NB4 (cell line): ENCODE data around the gene MAGEA8.

Experiments used
- DNase-seq: peaks from one replicate; pipeline ENCODE4 v3.0.0; 2010; ENCODE audit warnings: low read depth
- H3K4me3 ChIP-seq: one replicate; pipeline ENCODE4 v1.5.1; 2011; ENCODE audit warnings: mild to moderate bottlenecking, low read depth, low read length, moderate library complexity
- MAX ChIP-seq: IDR thresholded peaks from 2 replicates; pipeline ENCODE4 v1.6.1; 2011; ENCODE audit warnings: low read depth, low read length
- MYC ChIP-seq: IDR thresholded peaks from 2 replicates; pipeline ENCODE4 v1.6.1; 2011; ENCODE audit warnings: low read depth, low read length
- POLR2A ChIP-seq: IDR thresholded peaks from 2 replicates; pipeline ENCODE4 v1.6.1; 2011; ENCODE audit warnings: mild to moderate bottlenecking; ENCODE audit not compliant: insufficient read length; ENCODE audit errors: extremely low read depth
- TF ChIP-seq, protein P1 (sequence below): IDR thresholded peaks from one replicate; pipeline ENCODE4 v1.5.1; 2012; ENCODE audit warnings: low read depth, low read length

Gene MAGEA8

DNA sequence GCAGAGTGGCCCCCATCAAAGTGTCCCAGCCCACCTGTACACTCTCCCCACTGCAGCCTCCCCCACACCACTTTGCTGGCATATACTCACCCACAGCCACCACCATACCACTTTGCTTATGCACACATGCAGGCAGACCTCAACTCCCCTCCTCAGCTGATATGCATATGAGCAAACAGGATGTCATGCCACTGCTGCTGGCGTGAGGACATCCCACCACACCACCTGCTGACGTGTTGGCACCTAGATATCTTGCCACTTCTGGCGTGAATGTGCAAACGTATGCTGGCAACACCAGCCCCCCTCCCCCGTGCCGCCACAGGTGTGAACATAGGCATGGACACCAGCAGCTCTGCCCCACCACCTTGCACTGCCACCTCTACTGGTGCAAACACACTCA, 22.4 kb upstream of the MAGEA8 start:
- DNase-seq = no peak
- H3K4me3 ChIP-seq = no peak overlapping the region
- TF ChIP-seq MAX = no peak
- TF ChIP-seq MYC = no peak
- TF ChIP-seq, protein P1, sequence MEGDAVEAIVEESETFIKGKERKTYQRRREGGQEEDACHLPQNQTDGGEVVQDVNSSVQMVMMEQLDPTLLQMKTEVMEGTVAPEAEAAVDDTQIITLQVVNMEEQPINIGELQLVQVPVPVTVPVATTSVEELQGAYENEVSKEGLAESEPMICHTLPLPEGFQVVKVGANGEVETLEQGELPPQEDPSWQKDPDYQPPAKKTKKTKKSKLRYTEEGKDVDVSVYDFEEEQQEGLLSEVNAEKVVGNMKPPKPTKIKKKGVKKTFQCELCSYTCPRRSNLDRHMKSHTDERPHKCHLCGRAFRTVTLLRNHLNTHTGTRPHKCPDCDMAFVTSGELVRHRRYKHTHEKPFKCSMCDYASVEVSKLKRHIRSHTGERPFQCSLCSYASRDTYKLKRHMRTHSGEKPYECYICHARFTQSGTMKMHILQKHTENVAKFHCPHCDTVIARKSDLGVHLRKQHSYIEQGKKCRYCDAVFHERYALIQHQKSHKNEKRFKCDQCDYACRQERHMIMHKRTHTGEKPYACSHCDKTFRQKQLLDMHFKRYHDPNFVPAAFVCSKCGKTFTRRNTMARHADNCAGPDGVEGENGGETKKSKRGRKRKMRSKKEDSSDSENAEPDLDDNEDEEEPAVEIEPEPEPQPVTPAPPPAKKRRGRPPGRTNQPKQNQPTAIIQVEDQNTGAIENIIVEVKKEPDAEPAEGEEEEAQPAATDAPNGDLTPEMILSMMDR = no peak
- no peak for TF ChIP-seq POLR2A

- DNase-seq = no peak
- TF ChIP-seq POLR2A (no peak), MYC (no peak), MAX (no peak)
- TF ChIP-seq, protein P1 = no peak
- H3K4me3 ChIP-seq = no peak overlapping the region
Observed at GRCh38 chrX:149860445-149860844, 20.5 kb upstream of the MAGEA8 start.

DNA sequence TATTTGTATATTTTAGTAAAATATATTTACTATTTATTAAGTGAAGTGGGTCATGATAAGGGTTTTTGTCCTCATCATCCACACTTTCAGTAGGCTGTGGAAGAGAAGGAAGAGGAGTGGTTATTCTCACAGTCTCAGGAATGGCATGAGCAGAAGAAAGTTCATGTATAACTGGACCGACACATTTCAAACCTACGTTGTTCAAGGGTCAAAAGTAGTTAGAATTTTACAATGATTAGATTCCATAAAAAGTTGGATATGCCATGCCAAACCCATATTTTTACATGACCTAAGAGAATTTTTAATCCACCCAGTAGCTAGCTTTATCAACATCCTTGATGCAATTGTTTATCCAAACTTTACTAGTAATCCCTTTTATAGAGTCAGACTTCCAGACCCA, 15.6 kb upstream of the MAGEA8 start:
- TF ChIP-seq POLR2A (no peak), MAX (no peak)
- TF ChIP-seq, protein P1 = no peak
- DNase-seq = no peak
- no peak overlapping the region for H3K4me3 ChIP-seq

- TF ChIP-seq MAX = no peak
- TF ChIP-seq MYC = no peak
- TF ChIP-seq, protein P1 = no peak
- TF ChIP-seq POLR2A = no peak
- no peak overlapping the region for H3K4me3 ChIP-seq
- no peak for DNase-seq
Observed at GRCh38 chrX:149867488-149867887, 13.5 kb upstream of the MAGEA8 start.

GRCh38 chrX:149870840-149871239, 10.1 kb upstream of the MAGEA8 start:
- no peak for TF ChIP-seq POLR2A
- no peak for TF ChIP-seq MAX
- DNase-seq = no peak
- no peak overlapping the region for H3K4me3 ChIP-seq

GRCh38 chrX:149871433-149871832, 9.6 kb upstream of the MAGEA8 start:
- no peak for DNase-seq
- no peak overlapping the region for H3K4me3 ChIP-seq
- no peak for TF ChIP-seq MYC
- TF ChIP-seq, protein P1 = no peak
- no peak for TF ChIP-seq MAX
- TF ChIP-seq POLR2A = no peak
